ENCODE results near the gene CFAP161. TPM values are rescaled to one million over a fixed set of nuclear protein-coding genes. Genes with fewer than 3 reads are reported as not detected.

The CFAP161 gene
- total RNA-seq (2014; rRNA removed; shearing (Covaris generic)) = not detected in 2 replicates
- 0.13 TPM in 1 of 2 replicates, not detected in the other for polyA plus RNA-seq (2016; fragmentation: Nextera tagmentation; extraction: Ambion mirVana)
- long read RNA-seq = 0 reads

- Histone ChIP-seq H3K27ac (ENCODE audit: low read depth) (no peak within 1 kb of the TSS), H2AFZ (peak within 1 kb of the TSS; percentile 98), H3K4me2 (peak within 1 kb of the TSS; percentile 71), H4K20me1 (replicated peaks; ENCODE audit: insufficient read depth) (no peaks in the 10 kb centered on the region), H3K4me1 (ENCODE audit: insufficient read depth) (no peaks in the 10 kb centered on the region), H3K27me3 (ENCODE audit: insufficient read depth) (peaks cover 6% of the 10 kb centered on the region; the same call in 1 of the 2 replicates), H3K36me3 (ENCODE audit: insufficient read depth) (no peaks in the 10 kb centered on the region), H3K79me2 (replicated peaks; ENCODE audit: insufficient read depth) (no peaks in the 10 kb centered on the region), H3K4me3 (peak within 1 kb of the TSS; percentile 51), H3F3A (replicated peaks; ENCODE audit: low read depth) (no peaks in the 10 kb centered on the region), H3K9me2 (ENCODE audit: insufficient read depth) (no peaks in the 10 kb centered on the region)
- Mint-ChIP-seq H3K4me3 (peak within 1 kb of the TSS; percentile 72), H3K9me3 (no peaks in the 10 kb centered on the region), H3K27me3 (ENCODE audit: insufficient read depth, low read depth, poor library complexity) (peaks cover 8% of the 10 kb centered on the region), H3K27ac (no peak within 1 kb of the TSS), H3K4me1 (peaks cover 6% of the 10 kb centered on the region), H3K36me3 (ENCODE audit: low read depth) (no peaks in the 10 kb centered on the region)
- peak; percentile 96 for DNase-seq (ENCODE audit: low spot score)
- ATAC-seq = peak; percentile 100
- no peak for TF ChIP-seq EZH2 (IDR thresholded peaks at IDR 0.05; ENCODE audit: low read depth, unreplicated experiment)
- no peak for TF ChIP-seq STAT1 (IDR thresholded peaks at IDR 0.05; ENCODE audit: unreplicated experiment)
- no peak for TF ChIP-seq POLR2AphosphoS5 (IDR thresholded peaks at IDR 0.05; ENCODE audit: low read depth)
- no peak for TF ChIP-seq NANOG (IDR thresholded peaks at IDR 0.05; ENCODE audit: borderline replicate concordance)
- TF ChIP-seq ZNF114 (CRISPR knock-in tag; IDR thresholded peaks at IDR 0.05) = no peak
- no peak for TF ChIP-seq REST (IDR thresholded peaks at IDR 0.05; ENCODE audit: unreplicated experiment)
- no peak for TF ChIP-seq CTCF (conservative IDR thresholded peaks at IDR 0.05; ENCODE audit: low read depth in 2 of 2)
- no peak for TF ChIP-seq ETS1 (IDR thresholded peaks at IDR 0.05)
- no peak for TF ChIP-seq EZH2phosphoT487 (IDR thresholded peaks at IDR 0.05; ENCODE audit: unreplicated experiment)
- TF ChIP-seq ZNF331 (CRISPR knock-in tag; IDR thresholded peaks at IDR 0.05; ENCODE audit: low read depth) = no peak
- no peak for TF ChIP-seq CREB1 (CRISPR knock-in tag; IDR thresholded peaks at IDR 0.05; ENCODE audit: low read depth)
- no peak for TF ChIP-seq ZNF462 (CRISPR knock-in tag; IDR thresholded peaks at IDR 0.05)
These were observed at the start of gene CFAP161 for GRCh38 chr15:81133782-81134461. TSS of gene CFAP161 (plus strand) at chr15:81134270. CDS start at chr15:81134330, 60 bp downstream.

Measured in GM23338 (cell line).